GM21619 (cell line): Measurements from ENCODE around the gene BANF1.

Source experiments
- ATAC-seq: cut with Tn5 transposase; IDR thresholded peaks from one replicate; pipeline ENCODE4 v1.9.1; 2021; ENCODE audit not compliant: unreplicated experiment

Gene BANF1, protein sequence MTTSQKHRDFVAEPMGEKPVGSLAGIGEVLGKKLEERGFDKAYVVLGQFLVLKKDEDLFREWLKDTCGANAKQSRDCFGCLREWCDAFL

DNA sequence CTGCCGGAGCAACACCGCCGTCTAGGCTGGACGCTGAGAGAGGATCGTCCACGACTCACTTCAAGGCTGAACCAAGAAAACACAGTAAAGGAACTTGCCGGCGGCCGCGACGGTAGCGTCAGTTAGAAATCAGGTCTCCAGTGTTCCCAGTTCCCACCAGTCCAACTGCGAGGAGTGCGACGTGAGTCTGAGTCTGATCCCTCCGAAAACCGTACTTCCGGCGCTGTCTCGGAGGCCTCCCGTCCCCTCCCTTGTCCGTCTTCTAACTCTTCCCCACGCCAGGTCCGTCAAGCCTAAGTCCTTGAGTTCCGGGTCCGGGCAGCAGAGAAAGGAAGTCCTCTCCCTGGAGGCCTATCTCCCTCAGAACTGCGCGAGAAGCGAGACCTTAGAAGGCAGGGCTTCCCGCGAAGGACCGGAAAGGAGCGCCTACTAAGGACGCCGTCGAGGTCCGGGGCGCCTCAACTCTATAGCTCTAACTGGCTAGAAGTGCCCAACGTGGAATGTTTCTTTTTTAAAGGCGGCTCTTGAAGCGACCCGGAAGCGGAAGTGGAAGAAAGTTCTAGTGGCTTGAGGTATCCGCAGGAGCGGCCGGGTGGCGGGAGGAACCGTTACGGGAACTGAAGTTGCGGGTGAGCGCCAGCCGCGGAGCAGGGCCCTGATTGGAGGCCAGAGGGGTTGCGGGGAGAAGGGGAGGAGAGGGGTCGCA, at the start of gene BANF1, which contains the start of gene EIF1AD:
TSS of gene BANF1 (plus strand) at position 562 of the 706 bp plus-strand sequence. CDS start 748 bp downstream, outside the sequence.
TSS of gene EIF1AD (minus strand) at position 216 of the 706 bp plus-strand sequence. CDS start 1,768 bp downstream, outside the sequence.
- peak; percentile 79 for ATAC-seq

DNA sequence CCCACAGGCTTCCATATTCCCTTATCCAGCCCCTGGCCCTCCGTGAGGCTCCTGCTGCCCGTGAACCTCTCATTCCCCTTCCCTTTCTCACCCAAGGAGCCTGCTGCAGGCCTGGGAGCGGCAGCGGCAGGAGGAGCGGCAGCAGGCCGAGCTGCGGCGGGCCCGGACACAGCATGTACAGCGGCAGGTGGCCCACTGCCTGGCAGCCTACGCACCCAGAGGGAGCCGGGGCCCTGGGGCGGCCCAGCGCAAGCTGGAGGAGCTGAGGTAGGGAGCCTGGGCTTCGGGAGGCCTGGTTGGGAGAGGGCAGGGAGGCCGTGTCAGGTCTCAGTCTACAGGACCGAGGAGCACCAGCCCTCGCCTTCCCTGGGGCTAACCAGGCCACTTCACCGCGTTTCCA, 48.8 kb upstream of the BANF1 start:
- no peak for ATAC-seq

DNA sequence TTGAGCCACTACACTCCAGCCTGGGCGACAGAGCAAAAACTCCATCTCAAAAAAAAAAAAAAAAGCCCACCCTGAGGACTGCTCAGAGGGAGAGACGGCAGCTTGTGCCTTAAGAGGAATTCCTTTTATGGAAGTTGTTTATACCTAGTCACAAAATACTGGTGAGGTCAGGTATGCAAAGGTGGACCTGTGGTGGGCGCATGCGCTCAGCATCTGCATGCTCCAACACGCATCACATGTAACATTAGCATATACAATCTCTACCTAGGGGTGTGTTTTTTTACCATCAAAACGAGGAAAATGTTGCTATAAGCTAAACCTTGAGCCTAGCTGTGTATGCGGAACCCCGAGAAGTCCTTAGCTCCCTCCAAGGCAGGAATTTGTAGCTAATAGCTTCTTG, 47.5 kb upstream of the BANF1 start:
- no peak for ATAC-seq

DNA sequence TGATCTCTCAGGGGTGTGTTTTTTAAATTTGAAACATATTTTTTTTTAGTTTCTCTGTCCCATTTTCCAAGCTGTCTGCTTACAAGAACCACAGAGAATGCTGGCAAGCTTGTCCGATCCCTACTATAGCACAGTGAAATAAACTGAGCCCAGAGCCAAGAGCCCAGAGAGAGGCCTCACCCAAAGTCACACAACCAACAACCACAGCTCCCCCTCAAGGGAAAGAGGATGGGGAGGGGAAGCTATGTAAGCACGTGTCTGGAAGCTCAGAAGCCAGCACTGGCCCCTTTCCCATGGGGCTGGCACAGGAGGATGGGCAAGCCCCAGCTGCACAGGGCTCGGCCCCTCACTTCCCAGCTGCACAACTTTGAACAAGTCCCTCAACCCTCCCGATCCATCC, 44.0 kb upstream of the BANF1 start:
- ATAC-seq, result no peak

DNA sequence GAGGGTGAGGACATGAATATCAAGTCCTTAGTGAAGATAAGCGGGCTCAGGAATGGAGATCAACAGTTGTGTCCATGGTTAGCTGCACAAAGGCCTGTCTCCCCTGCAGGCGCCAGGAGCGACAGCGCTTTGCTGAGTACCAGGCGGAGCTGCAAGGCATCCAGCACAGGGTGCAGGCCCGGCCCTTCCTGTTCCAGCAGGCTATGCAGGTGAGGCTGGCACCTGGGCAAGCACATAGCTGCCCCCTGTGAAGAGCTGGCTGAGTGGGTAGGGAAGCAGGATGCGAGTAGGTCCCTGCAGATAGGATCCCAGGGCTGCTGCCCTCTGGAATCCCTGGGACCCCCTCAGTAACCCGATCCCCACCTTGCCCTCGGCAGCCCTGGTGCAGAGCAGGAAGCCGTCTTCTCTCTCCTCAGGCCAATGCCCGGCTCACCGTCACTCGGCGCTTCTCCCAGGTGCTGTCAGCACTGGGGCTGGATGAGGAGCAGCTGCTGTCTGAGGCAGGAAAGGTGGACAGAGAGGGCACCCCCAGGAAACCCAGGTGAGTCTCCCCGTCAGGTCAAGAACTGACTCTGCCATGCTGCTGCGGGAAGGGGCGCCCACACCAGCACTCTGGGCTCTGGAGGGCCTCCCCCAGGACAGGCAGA, 43.4 kb upstream of the BANF1 start:
- no peak for ATAC-seq

DNA sequence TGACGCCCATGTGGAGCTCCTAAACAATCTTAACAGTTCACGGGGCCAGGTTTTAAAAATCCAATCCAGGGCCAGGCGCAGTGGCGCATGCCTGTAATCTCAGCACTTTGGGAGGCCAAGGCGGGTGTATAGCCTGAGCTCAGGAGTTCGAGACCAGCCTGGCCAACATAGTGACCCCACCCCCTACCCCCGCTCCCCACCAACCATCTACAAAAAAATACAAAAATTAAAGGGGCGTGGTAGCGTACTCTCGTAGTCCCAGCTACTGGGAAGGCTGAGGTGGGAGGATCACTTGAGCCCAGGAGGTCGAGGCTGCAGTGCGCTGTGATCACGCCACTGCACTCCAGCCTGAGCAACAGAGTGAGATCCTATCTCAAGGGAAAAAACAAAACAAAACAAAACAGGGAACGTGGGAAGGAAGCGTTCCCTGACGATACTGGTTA, 41.5 kb upstream of the BANF1 start:
- no peak for ATAC-seq

DNA sequence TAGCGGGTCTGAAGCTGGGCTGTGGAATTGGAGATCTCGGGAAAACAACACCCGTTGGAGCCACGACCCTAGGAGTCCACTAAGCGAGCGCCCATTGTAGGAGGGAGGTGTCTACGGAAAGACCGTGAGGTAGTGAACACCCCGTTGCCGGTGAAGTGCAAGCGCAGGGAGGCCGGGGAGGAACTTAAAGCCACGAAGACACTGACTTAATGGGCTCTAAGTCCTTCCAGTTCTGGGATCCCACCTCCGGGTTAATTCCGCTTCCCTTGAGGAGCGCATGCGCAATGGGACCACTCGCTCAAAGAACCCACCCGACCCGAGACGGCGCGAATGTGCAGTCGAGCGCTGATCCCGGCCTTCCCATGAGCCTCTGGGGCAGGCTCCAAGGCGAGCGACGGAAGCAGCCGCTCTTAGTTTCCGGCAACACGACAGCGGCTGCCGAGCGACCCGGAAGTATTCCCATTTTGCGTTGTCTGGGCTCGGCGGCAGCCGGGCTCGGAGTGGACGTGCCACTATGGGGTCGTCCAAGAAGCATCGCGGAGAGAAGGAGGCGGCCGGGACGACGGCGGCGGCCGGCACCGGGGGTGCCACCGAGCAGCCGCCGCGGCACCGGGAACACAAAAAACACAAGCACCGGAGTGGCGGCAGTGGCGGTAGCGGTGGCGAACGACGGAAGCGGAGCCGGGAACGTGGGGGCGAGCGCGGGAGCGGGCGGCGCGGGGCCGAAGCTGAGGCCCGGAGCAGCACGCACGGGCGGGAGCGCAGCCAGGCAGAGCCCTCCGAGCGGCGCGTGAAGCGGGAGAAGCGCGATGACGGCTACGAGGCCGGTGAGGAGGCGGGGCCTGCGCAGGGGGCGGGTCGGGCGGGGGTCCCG, 40.8 kb upstream of the BANF1 start, which contains the start of gene SART1:
TSS of gene SART1 (plus strand) at position 468 of the 874 bp plus-strand sequence. CDS start at position 515, 47 bp downstream.
- peak; percentile 81 for ATAC-seq

DNA sequence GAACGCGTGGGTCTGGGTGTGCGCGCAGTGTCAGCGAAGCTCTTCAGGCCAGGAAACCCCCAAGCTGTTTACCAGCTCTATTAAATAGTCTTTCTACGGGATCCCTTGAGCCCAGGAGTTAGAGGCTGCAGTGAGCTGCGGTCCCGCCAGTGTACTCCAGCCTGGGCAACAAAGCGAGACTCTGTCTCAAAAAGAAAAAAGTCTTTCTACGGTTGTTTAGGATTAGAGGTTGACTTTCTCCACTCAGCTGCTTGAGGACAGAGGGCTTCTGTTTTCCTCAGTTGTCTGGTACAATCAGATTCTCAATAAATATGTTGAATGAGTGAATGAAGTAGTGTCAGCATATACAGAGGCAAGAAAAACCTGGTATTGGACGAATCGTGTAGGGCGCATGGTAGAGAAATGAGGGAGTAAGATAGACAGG, 40.1 kb upstream of the BANF1 start:
- ATAC-seq, result no peak

DNA sequence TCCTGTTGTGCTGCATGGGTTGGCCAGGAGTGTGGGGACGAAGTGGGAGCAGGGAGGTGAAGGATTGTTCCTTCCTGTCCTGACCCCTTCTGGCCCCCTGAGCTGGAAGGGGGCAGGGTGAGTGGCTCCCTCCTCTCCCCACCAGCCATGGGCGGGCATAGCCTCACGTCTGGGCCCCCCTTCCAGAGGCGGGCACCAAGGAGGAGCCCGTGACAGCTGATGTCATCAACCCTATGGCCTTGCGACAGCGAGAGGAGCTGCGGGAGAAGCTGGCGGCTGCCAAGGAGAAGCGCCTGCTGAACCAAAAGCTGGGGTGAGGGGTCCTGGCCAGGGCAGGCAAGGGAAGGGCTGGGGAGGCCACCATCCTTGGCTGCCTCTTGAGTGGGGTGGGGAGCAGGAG, 37.4 kb upstream of the BANF1 start:
- no peak for ATAC-seq

DNA sequence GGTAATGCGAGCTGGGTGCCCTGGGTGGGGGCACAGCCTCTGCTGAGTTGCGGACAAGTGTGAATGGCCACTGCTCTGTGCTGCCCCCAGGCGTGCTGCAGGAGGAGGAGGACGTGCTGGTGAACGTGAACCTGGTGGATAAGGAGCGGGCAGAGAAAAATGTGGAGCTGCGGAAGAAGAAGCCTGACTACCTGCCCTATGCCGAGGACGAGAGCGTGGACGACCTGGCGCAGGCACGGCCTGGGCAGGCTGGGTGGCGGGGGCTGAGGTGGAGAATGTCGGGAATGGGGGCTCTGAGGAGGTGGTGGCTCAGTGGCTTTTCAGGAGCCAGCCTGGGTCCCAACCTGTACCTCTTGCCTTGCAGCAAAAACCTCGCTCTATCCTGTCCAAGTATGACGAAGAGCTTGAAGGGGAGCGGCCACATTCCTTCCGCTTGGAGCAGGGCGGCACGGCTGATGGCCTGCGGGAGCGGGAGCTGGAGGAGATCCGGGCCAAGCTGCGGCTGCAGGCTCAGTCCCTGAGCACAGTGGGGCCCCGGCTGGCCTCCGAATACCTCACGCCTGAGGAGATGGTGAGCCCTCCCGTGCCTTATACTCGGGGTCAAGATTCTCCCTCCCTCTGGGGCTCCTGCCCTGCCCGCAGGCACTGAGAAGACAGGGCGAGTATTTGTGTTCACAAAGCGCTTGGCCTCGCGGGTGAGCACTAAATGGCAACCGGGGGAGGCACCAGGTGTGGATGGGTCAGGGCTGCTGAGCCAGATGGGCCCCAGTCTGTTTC, 36.1 kb upstream of the BANF1 start:
- no peak for ATAC-seq

DNA sequence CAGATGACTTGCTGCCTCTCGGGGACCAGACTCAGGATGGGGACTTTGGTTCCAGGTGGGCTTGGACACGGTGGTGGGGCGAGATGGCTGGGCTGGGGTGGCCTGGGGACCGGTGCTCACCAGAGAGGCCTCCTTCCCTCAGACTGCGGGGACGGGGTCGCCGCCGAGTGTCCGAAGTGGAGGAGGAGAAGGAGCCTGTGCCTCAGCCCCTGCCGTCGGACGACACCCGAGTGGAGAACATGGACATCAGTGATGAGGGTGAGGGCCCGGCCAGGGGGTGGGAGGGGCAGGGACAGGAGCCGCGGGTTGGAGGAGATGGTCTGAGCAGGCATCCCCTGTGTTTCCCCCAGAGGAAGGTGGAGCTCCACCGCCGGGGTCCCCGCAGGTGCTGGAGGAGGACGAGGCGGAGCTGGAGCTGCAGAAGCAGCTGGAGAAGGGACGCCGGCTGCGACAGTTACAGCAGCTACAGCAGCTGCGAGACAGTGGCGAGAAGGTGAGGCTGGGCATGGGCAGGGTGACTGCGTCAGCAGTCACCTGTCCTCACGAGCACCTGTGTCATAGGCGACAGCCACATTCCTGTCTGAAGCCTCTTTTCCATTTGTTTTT, 34.9 kb upstream of the BANF1 start:
- ATAC-seq, result no peak

DNA sequence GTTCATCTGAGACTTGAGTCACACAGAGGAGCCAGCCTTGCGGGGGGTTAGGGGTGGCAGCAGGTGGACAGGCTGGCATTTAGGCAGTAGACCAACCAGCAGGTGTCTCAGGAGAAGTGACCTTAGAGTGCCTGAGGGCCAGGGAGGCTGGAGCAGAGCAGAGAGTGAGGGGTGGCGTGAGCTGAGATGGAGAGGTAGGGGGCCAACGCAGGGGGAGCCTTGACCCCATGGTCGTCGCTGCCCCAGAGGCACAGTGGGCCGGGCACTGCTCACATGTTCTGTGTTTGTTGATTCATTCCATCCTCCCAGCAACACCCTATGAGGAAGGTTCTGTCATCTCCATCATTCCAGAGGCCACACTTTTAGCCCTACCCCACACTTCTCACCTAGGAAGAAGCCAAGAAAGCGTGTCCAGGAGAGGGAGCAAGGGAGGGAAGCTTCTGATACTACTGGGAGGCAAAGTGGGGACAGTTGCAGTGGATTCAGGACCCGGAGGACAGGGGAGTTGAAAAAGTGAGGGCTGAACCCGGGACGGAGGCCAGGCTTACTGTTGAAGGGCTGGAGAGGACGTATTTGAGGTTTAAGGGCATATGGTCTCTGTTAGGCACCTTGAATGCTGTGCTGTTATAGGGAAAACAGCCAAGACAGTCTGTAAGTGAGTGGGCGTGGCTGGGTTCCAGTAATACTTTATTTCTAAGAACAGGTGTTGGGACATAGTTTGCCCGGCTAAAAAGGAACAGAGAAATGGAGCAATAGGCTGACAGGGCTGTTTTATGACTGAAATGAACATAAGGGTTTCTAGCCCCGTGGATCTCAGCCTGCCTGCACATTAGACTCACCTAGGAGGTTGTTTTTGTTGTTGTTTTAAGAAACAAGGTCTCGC, 33.5 kb upstream of the BANF1 start:
- ATAC-seq, result no peak

DNA sequence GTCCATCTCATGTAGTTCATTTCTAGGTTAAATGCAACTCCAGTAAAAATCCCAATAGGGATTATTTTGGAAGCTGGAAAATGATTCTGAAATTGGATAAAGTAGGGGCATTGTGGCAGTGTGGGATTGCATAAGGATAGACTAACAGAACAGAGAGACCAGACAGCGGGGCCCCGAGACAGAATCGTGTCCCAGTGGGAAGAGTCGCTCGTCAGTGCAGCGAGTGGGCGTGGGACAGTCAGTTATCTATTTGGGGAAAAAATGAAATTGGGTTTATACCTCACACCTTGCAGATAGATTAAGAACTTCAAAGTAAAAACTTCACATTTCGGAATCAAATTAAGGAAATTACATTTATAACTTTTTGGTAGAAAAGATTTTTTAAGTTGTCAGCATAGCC, 30.2 kb upstream of the BANF1 start:
- no peak for ATAC-seq

DNA sequence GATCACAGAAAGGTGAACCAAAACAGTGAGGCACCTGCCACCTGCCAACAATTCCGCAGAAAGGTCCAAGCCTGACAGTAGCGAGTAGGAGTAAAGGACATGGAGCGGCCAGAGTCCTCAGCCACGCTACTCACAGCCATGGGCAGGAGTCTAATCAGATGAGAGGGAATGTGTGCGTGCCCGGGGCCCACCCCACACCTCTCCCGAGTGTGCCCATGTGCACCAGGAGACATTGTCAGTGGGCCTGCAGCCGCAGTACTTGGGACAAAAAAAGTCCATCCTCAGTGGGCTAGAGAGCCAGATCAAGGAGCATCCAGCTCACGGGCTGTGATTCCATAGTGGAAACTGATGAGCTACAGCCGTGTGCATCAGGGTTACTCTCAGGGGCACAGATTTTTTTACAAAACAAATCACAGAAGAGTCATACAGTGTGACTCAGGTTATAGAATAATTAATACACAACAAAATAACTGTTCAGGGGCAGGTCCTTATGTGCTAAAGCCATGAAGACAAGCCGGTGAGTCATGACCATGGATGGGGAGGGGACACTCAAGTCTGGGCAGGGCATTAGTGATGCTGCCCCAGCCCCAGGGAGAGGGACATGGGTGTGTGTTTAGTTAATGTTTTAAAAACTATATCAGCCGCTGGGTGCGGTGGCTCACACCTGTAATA, 28.7 kb upstream of the BANF1 start:
- no peak for ATAC-seq

DNA sequence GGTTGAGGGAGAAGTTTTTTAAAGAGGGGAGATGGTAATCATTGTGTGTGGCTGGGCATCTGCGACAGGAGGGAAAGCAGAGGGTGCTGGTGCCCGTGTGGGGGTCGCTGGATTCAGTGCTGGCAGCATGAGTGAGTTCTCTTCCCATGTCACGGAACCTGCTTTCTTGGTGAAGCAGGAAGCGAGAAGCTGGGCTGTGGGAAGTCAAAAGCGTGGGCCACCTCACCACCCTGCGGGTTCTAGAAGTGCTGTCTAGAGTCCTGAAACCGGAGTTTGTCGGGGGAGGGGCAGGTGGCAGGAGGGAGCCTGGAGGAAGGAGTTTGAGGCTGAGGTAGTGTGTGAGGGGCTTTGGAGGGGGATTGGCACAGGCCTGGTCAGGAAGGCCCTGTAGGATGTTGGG, 26.5 kb upstream of the BANF1 start:
- no peak for ATAC-seq

DNA sequence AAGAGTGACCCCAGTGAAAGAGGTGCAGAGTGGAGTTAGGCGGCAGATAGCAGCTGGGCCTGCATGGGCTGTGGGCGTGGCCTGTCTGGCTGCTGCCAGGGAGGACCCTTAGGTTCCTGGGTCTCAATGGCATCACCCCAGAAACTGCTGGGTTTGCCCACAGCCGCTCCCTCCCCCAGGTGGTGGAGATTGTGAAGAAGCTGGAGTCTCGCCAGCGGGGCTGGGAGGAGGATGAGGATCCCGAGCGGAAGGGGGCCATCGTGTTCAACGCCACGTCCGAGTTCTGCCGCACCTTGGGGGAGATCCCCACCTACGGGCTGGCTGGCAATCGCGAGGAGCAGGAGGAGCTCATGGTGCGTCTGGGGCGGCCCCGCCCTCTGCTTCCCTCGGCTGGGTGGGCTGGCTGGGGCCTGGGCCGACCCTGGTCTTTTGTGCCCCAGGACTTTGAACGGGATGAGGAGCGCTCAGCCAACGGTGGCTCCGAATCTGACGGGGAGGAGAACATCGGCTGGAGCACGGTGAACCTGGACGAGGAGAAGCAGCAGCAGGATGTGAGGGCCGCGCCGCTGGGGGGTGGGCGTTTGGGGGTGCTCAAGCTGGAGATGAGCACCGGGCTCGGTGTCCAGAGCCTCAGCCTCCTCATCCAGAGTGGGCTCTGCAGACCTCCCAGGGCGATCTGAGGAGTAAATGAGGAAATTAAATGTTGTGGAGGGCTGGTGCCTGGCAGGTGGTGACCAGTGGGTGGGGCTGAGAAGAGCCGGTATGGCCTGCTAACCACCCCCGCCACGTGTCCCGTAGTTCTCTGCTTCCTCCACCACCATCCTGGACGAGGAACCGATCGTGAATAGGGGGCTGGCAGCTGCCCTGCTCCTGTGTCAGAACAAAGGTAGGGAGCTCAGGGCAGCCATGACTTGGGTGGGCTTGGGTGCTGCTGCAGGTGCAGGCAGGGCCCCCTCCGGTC, 25.8 kb upstream of the BANF1 start:
- ATAC-seq, result no peak

DNA sequence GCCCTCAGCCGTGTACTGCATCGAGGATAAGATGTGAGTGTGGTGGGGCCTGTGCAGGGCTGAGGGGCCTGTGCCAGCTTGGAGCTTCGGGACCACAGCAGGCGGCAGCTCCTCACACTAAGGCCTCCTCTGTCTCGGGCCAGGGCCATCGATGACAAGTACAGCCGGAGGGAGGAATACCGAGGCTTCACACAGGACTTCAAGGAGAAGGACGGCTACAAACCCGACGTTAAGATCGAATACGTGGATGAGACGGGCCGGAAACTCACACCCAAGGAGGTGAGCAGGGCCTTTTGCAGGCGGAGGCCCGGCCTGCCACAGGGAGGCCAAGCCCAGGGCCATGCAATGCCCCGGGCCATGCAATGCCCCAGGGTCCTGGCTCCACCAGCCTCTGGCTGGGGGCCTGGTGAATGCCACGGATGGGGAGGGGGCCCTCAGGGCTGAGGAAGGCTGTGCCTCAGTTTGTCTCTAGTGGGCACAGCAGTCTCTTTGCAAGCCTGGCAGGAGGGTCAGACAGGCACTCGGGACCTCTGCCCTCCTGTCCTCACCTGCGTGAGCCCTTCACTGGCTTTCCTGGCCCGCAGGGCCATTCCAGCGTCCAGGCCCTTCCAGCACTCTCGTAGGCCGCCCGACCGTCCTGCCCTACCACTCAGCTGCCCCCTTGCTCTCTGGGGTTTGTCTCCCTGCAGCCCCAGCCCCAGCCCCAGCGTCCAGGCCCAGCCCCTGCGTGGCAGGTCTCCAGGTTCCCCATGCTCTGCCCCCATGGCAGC, 24.5 kb upstream of the BANF1 start:
- no peak for ATAC-seq
